HFF-Myc (cell line): ENCODE data around the gene OPCML.

Experiments used
- DNase-seq: peaks from one replicate; pipeline ENCODE4 v3.0.0-alpha.2; 2011; ENCODE audit warnings: low read depth; ENCODE audit errors: extremely low read depth
- H3K4me3 ChIP-seq: replicated peaks from 2 replicates; pipeline ENCODE4 v1.5.1; 2011; ENCODE audit warnings: low read depth, mild to moderate bottlenecking, control low read depth, low read length
- CTCF ChIP-seq: IDR thresholded peaks from 2 replicates; pipeline ENCODE4 v1.5.1; 2012; ENCODE audit warnings: mild to moderate bottlenecking, low read depth, low read length, control low read depth; ENCODE audit errors: missing control alignments

OPCML gene

GRCh38 chr11:133181667-133182066 is 350.6 kb downstream of the OPCML start:
- no peak overlapping the region for H3K4me3 ChIP-seq
- DNase-seq = no peak
- no peak for TF ChIP-seq CTCF

- DNase-seq = no peak
- TF ChIP-seq CTCF = no peak
These were observed 351.2 kb downstream of the OPCML start for GRCh38 chr11:133181066-133181465.

GRCh38 chr11:133180201-133180600 is 352.1 kb downstream of the OPCML start:
- no peak for TF ChIP-seq CTCF
- no peak overlapping the region for H3K4me3 ChIP-seq
- no peak for DNase-seq

More at GRCh38 chr11:133181066-133181465, 351.2 kb downstream of the OPCML start:
- no peak overlapping the region for H3K4me3 ChIP-seq

DNA sequence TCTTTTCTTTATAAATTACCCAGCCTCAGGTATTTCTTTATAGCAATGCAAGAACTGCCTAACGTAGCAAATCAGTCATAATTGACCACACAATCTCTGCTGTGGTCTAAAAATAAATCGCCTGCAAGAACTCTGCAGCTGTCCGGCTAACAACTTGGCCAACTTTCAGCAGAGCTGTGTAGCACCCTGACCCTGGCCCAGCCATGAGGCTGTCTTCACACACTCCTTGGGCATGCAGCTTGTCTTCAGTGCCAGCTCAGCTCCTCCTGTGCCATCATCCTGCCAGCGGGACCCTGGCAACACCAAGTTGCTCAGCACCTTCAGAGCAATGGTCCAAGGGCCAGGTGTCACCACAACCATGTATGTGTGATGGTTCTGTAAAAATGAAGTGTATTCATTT is 355.6 kb downstream of the OPCML start:
- no peak overlapping the region for H3K4me3 ChIP-seq
- no peak for DNase-seq
- no peak for TF ChIP-seq CTCF

DNA sequence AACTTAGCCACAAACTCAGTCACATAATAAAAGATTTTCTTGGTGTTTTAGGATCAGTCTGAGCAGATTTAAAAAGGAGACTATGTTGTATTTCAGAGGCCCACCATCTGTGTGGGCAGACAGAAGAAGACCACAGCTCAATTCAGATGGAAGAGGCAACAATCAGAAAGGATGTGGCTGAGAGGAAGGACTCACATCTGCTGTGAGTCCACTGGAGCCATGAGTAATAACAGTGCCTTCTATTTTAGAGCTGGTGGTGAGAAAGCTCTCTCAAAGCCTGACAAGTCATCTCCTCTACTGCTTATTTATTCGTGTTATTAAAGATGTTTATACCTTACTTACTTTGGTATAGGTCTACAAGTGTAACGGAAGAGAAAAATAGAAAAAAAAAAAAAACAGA is 357.2 kb downstream of the OPCML start:
- no peak for TF ChIP-seq CTCF
- DNase-seq = no peak
- H3K4me3 ChIP-seq = no peak overlapping the region

DNA sequence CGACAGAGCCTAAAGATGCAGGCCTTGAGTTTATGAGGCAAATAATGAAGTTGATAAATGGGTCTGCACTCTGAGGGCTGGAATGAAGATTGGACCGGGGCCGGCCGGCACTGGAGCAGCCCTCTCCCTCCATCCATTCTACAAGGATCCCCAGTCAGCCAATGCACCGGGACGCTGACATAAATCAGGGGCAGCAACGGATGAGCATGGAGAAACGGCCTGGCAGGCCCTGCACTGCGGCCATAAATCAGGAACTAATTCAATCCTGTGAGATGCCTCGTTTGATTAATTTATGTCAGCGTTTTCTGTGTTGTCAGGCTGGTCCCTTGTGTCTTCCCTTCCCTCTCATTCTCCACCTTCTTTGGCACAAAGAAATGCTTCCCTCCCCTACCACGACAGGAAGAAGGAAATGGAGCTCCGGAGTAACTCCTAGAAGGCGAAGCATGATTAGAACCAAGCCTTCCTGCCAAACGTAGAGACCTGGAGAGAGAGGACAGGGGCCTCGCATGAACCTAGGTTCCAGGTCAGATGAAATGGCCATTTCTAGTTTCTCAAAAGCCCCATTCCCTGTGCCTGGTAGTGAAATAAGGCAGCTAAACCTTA is 358.4 kb downstream of the OPCML start:
- TF ChIP-seq CTCF = no peak
- no peak overlapping the region for H3K4me3 ChIP-seq
- DNase-seq = no peak

- no peak overlapping the region for H3K4me3 ChIP-seq
- TF ChIP-seq CTCF = no peak
- no peak for DNase-seq
These were observed 360.0 kb downstream of the OPCML start for GRCh38 chr11:133172349-133172748.
